ENCODE results near the gene CLCN7.

DNA sequence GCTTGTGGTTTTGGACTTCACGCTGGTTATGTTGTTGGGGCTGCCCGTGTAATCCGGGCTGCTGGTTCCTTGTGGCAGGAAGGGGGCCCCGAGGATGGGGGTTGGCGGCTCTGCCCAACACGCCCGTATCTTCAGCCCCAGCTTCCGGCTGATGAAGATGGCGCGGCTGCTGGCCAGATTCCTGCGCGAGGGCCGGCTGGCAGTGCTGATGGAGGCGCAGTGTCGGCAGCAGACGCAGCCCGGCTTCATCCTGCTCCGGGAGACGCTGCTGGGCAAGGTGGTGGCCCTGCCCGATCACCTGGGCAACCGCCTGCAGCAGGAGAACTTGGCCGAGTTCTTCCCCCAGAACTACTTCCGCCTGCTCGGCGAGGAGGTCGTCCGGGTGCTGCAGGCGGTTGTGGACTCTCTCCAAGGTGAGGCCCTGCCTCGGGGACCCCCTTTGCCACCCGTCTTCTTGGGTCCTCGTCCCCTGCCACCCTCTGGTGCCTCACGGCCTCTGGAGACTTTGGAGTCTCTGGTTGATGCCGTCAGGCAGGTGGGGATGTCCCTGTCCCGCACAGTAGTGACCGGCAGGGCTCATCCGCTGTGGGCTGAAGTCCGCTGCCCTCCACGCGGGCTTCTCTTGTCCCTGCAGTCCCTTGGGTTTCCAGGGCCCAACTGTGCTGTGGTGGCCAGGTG lies 20.5 kb upstream of the CLCN7 start:
- TF ChIP-seq EZH2 (IDR thresholded peaks at IDR 0.05): no peak
- TF ChIP-seq, protein P1, sequence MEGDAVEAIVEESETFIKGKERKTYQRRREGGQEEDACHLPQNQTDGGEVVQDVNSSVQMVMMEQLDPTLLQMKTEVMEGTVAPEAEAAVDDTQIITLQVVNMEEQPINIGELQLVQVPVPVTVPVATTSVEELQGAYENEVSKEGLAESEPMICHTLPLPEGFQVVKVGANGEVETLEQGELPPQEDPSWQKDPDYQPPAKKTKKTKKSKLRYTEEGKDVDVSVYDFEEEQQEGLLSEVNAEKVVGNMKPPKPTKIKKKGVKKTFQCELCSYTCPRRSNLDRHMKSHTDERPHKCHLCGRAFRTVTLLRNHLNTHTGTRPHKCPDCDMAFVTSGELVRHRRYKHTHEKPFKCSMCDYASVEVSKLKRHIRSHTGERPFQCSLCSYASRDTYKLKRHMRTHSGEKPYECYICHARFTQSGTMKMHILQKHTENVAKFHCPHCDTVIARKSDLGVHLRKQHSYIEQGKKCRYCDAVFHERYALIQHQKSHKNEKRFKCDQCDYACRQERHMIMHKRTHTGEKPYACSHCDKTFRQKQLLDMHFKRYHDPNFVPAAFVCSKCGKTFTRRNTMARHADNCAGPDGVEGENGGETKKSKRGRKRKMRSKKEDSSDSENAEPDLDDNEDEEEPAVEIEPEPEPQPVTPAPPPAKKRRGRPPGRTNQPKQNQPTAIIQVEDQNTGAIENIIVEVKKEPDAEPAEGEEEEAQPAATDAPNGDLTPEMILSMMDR (IDR thresholded peaks at IDR 0.05): no peak

Measured in neural progenitor cell (in vitro differentiated cells).